Endothelial cell of umbilical vein (primary cell): ENCODE results near the gene LIN7C. TPM values are rescaled to one million over a fixed set of nuclear protein-coding genes. Genes with fewer than 3 reads are reported as not detected.

Experiments
- BruUV-seq: library from RNA; stranded (reverse); fragments of 400-500 nt; replicated peaks from 2 replicates; lab custom pipeline; 2021; lab: Mats Ljungman, UMichigan
- CTCF ChIA-PET: fragments of 300-600, 350-600 bp; sonication (Branson Sonifier 250); formaldehyde crosslinking; loops from one replicate; lab custom pipeline; 2021; ENCODE audit warnings: antibody characterized with exemption, inconsistent platforms; lab: Charles Lee
- POLR2A ChIA-PET: fragments of 300-600, 350-600 bp; sonication (Branson Sonifier 250); formaldehyde crosslinking; loops from one replicate; lab custom pipeline; 2021; ENCODE audit warnings: antibody characterized with exemption, inconsistent platforms; lab: Charles Lee
- DNase-seq: peaks from one replicate; pipeline ENCODE4 v3.0.0-alpha.2; 2011; ENCODE audit warnings: low read depth, low spot score
- FAIRE-seq: peaks from 2 replicates; lab custom pipeline; 2011; peaks lifted over from hg19 to GRCh38; lab: Jason Lieb, UNC
- H2AFZ ChIP-seq: 2 replicates; pipeline ENCODE4 v1.6.0; 2012; ENCODE audit warnings: low read depth, low read length, control low read depth, inconsistent platforms
- H3K27ac ChIP-seq: 2 replicates; pipeline ENCODE4 v1.5.1; 2011; ENCODE audit warnings: low read depth, mild to moderate bottlenecking, control low read depth, low read length, moderate library complexity; ENCODE audit not compliant: insufficient read depth
- H3K27me3 ChIP-seq, 2 experiments: 2 replicates each; pipeline versions ENCODE4 v1.6.0 to v1.6.1; 2011; ENCODE audit warnings: low read length in 2 of 2, mixed read lengths in 1 of 2; ENCODE audit not compliant: control insufficient read depth in 2 of 2, insufficient read depth in 2 of 2
- H3K36me3 ChIP-seq, 2 experiments: 2 replicates in 1 of 2; 3 replicates in 1 of 2; pipeline ENCODE4 v1.5.1; 2011; ENCODE audit warnings: low read length in 2 of 2, mild to moderate bottlenecking in 1 of 2, moderate library complexity in 1 of 2; ENCODE audit not compliant: control insufficient read depth in 2 of 2, insufficient read depth in 2 of 2; ENCODE audit errors: extremely low read depth in 1 of 2
- H3K4me1 ChIP-seq: 3 replicates; pipeline ENCODE4 v1.5.1; 2011; ENCODE audit warnings: mild to moderate bottlenecking, low read length; ENCODE audit not compliant: control insufficient read depth, insufficient read depth; ENCODE audit errors: extremely low read depth
- H3K4me2 ChIP-seq: 2 replicates; pipeline ENCODE4 v1.6.1; 2011; ENCODE audit warnings: low read length, control low read depth, mixed read lengths; ENCODE audit not compliant: insufficient read depth
- H3K4me3 ChIP-seq, 3 experiments: fragments of 200-600 bp in 1 of 3; sonication (generic), shearing (Covaris generic) in 1 of 3; replicated peaks in 1 of 3; 2 replicates each; pipeline ENCODE4 v1.5.1; 2011 to 2016; ENCODE audit warnings: control low read depth in 3 of 3, low read length in 3 of 3, mild to moderate bottlenecking in 2 of 3, inconsistent platforms in 1 of 3, low read depth in 1 of 3, moderate library complexity in 1 of 3; ENCODE audit not compliant: insufficient read depth in 1 of 3
- H3K79me2 ChIP-seq: 2 replicates; pipeline ENCODE4 v1.6.0; 2012; ENCODE audit warnings: low read length, inconsistent platforms; ENCODE audit not compliant: control insufficient read depth, insufficient read depth
- H3K9ac ChIP-seq: replicated peaks from 2 replicates; pipeline ENCODE3; 2011; ENCODE audit warnings: low read length, control low read depth; ENCODE audit not compliant: insufficient read depth; ENCODE audit errors: extremely low read depth
- H3K9me1 ChIP-seq: replicated peaks from 3 replicates; pipeline ENCODE4 v1.6.0; 2011; ENCODE audit warnings: mild to moderate bottlenecking, low read length; ENCODE audit not compliant: control insufficient read depth, insufficient read depth; ENCODE audit errors: extremely low read depth
- H3K9me3 ChIP-seq: replicated peaks from 2 replicates; pipeline ENCODE4 v1.5.1; 2012; ENCODE audit warnings: low read length, inconsistent platforms; ENCODE audit not compliant: control insufficient read depth, insufficient read depth
- H4K20me1 ChIP-seq: replicated peaks from 2 replicates; pipeline ENCODE3; 2011; ENCODE audit warnings: mild to moderate bottlenecking, low read length; ENCODE audit not compliant: control insufficient read depth, insufficient read depth; ENCODE audit errors: extremely low read depth
- EZH2 ChIP-seq: IDR thresholded peaks from 2 replicates; pipeline ENCODE4 v1.6.1; 2012; ENCODE audit warnings: borderline replicate concordance, low read depth, mild to moderate bottlenecking, moderate library complexity, low read length, inconsistent platforms; ENCODE audit not compliant: severe bottlenecking
- JUN ChIP-seq: IDR thresholded peaks from 2 replicates; pipeline ENCODE4 v1.6.1; 2011; ENCODE audit warnings: borderline replicate concordance, low read depth; ENCODE audit not compliant: insufficient read length, insufficient read depth
- MYC ChIP-seq: IDR thresholded peaks from one replicate; pipeline ENCODE4 v1.6.1; 2011; ENCODE audit warnings: mild to moderate bottlenecking, low read depth, low read length
- POLR2A ChIP-seq: IDR thresholded peaks from 2 replicates; pipeline ENCODE4 v1.6.1; 2012; ENCODE audit warnings: low read depth, mild to moderate bottlenecking, control low read depth, low read length
- POLR2AphosphoS5 ChIP-seq: IDR thresholded peaks from 2 replicates; pipeline ENCODE4 v1.6.1; 2012; ENCODE audit warnings: low read depth, mild to moderate bottlenecking, control low read depth, low read length, moderate library complexity; ENCODE audit not compliant: insufficient read depth
- dilution Hi-C: fragments of 300-500 bp; cut with MboI; formaldehyde crosslinking; loops from one replicate; pipeline ENCODE4 v1.15.0; 2019; ENCODE audit warnings: low sequenced_read_pairs; ENCODE audit not compliant: extremely low pct_ligation_motif_present
- intact Hi-C: fragments of 100-400 bp; cut with micrococcal nuclease; formaldehyde crosslinking; loops from one replicate; pipeline ENCODE4 v1.10.0; 2022
- polyA plus RNA-seq, 4 experiments: library from polyadenylated mRNA; depleted of rRNA in 3 of 4; stranded (reverse) in 3 of 4; unstranded in 1 of 4; fragments of >200 nt; gene quantifications; 2 replicates each; pipeline versions ENCODE4 v1.2.1 to v1.2.3, GENCODE V29; 2011 to 2012; ENCODE audit warnings: missing spikeins in 1 of 4
- total RNA-seq: library from RNA; stranded (reverse); gene quantifications from 2 replicates; pipeline ENCODE4 v1.2.3, GENCODE V29; 2021
- TF ChIP-seq, protein P1 (sequence below), 2 donors: IDR thresholded peaks; 1 replicate in 1 of 2; 2 replicates in 1 of 2; pipeline ENCODE4 v1.5.1; 2011; ENCODE audit warnings: low read length in 2 of 2, mild to moderate bottlenecking in 2 of 2, moderate library complexity in 2 of 2, control low read depth in 1 of 2, inconsistent platforms in 1 of 2, low read depth in 1 of 2; ENCODE audit not compliant: insufficient read depth in 1 of 2; ENCODE audit errors: extremely low read depth in 1 of 2

Gene LIN7C
- total and polyA plus RNA-seq, 2 donors (not counting 3 experiments of a cell fraction or from before 2014, with no cell fraction given), result 7.1 to 24.9 TPM

GRCh38 chr11:27535103-27535502, 28.5 kb upstream of the LIN7C start:
- no peaks in the 10 kb centered on the region for H3K4me1 ChIP-seq
- BruUV-seq, result no TSS peak
- H2AFZ ChIP-seq, result no peak overlapping the region
- H3K79me2 ChIP-seq, result no peaks in the 10 kb centered on the region
- no peak overlapping the region for H3K4me2 ChIP-seq
- H3K27ac ChIP-seq, result no peak overlapping the region
- H4K20me1 ChIP-seq, result no peaks in the 10 kb centered on the region
- H3K9ac ChIP-seq, result no peak overlapping the region
- no peak overlapping the region for H3K4me3 ChIP-seq
- FAIRE-seq (no peak), DNase-seq (no peak)
- dilution Hi-C loops (no loop called here), intact Hi-C loops (no loop called here)
- CTCF ChIA-PET, result no interaction called here
- H3K27me3 ChIP-seq, result peaks cover 2 to 3% of the 10 kb centered on the region in 2 experiments
- no peaks in the 10 kb centered on the region for H3K9me1 ChIP-seq
- H3K36me3 ChIP-seq, result no peaks in the 10 kb centered on the region
- H3K9me3 ChIP-seq, result no peaks in the 10 kb centered on the region
- POLR2A ChIA-PET, result no interaction called here
- TF ChIP-seq, protein P1, sequence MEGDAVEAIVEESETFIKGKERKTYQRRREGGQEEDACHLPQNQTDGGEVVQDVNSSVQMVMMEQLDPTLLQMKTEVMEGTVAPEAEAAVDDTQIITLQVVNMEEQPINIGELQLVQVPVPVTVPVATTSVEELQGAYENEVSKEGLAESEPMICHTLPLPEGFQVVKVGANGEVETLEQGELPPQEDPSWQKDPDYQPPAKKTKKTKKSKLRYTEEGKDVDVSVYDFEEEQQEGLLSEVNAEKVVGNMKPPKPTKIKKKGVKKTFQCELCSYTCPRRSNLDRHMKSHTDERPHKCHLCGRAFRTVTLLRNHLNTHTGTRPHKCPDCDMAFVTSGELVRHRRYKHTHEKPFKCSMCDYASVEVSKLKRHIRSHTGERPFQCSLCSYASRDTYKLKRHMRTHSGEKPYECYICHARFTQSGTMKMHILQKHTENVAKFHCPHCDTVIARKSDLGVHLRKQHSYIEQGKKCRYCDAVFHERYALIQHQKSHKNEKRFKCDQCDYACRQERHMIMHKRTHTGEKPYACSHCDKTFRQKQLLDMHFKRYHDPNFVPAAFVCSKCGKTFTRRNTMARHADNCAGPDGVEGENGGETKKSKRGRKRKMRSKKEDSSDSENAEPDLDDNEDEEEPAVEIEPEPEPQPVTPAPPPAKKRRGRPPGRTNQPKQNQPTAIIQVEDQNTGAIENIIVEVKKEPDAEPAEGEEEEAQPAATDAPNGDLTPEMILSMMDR (IDR thresholded peaks at IDR 0.05; ENCODE audit: extremely low read depth in 1 of 2, insufficient read depth in 1 of 2, low read depth in 1 of 2, low read length in 2 of 2), result no peak
- no peak for TF ChIP-seq POLR2AphosphoS5
- no peak for TF ChIP-seq POLR2A
- no peak for TF ChIP-seq JUN

DNA sequence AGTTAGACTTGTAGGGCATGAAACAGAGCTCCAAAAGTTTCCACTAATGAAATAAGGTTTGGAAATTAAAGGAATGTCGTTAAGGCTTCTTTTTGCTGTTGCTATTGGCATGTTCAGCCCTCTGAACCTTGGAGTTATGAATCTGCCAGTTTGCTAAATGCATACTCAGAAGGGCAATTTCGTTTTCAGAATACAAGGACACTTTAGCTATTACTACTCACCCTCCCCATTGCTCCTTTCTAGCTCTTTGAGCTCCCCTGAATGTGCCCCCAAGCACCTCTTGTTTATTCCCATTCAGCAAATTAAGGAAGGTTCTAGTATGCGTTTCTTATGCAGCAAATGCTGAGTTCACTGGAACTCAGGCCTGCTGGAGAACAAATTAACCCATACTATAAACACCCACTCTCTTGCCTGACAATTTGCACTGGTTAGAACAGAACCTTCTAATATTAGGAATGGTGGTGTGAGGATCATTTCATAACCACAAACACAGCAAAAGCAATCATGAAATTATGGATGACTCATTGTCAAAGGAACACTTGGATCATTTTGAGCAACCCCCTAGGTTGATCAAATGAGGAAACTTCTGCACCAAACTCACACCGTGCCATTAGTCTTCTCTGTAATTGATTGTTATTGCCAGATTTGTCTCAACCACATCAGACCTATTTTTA, 26.2 kb upstream of the LIN7C start:
- no peak for FAIRE-seq
- Histone ChIP-seq H3K36me3 (no peaks in the 10 kb centered on the region), H3K4me2 (no peak overlapping the region), H2AFZ (no peak overlapping the region), H3K27me3 (peaks cover 2 to 5% of the 10 kb centered on the region in 2 experiments), H3K4me3 (no peak overlapping the region), H3K4me1 (no peaks in the 10 kb centered on the region), H4K20me1 (no peaks in the 10 kb centered on the region), H3K9ac (no peak overlapping the region), H3K79me2 (no peaks in the 10 kb centered on the region), H3K27ac (no peak overlapping the region), H3K9me3 (no peaks in the 10 kb centered on the region), H3K9me1 (no peaks in the 10 kb centered on the region)
- POLR2A ChIA-PET, result no interaction called here
- DNase-seq, result no peak
- CTCF ChIA-PET, result interaction anchor here (1.6 kb wide), 1 partner anchor 8 kb away, joined by 3 read pairs; no protein-coding TSS in a partner anchor
- dilution Hi-C loops (no loop called here), intact Hi-C loops (no loop called here)
- TF ChIP-seq POLR2AphosphoS5 (no peak), EZH2 (no peak), MYC (no peak), POLR2A (no peak)
- TF ChIP-seq, protein P1 (IDR thresholded peaks at IDR 0.05; ENCODE audit: extremely low read depth in 1 of 2, insufficient read depth in 1 of 2, low read depth in 1 of 2, low read length in 2 of 2), result no peak
- BruUV-seq, result no TSS peak
